Measurements from ENCODE around the gene SPOCK1.

The SPOCK1 gene

DNA sequence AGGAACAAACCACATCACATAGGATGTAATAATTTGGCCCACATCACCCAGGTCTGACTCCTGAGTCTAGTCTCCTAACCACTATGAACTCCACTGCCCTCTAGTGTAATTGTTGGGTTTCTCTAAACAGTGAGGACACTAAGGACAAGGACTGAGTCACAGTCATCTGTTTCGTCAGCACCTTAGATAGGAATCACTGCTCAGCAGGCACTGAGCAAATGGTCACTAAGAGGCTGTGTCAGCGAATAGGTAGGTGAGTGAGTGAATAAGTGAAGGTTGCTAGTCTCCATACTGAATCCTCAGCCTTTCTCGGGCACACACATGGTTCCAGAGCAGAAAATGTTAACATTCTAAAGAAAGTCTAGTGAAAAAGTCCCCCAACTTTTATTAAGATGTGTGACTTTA, 278.6 kb downstream of the SPOCK1 start:
- Histone ChIP-seq H3K4me1 (peaks cover 0 to 15% (median 5%) of the 10 kb centered on the region in 4 donors), H3K36me3 (no peaks in the 10 kb centered on the region), H3K27ac (no peak overlapping the region), H3K9me3 (no peaks in the 10 kb centered on the region), H3K27me3 (no peaks in the 10 kb centered on the region), H3K4me3 (no peak overlapping the region)
- intact Hi-C loops (cut with DNase I; ENCODE audit: low total_unique reads): no loop called here
- no peak for DNase-seq
- TF ChIP-seq, protein P1, sequence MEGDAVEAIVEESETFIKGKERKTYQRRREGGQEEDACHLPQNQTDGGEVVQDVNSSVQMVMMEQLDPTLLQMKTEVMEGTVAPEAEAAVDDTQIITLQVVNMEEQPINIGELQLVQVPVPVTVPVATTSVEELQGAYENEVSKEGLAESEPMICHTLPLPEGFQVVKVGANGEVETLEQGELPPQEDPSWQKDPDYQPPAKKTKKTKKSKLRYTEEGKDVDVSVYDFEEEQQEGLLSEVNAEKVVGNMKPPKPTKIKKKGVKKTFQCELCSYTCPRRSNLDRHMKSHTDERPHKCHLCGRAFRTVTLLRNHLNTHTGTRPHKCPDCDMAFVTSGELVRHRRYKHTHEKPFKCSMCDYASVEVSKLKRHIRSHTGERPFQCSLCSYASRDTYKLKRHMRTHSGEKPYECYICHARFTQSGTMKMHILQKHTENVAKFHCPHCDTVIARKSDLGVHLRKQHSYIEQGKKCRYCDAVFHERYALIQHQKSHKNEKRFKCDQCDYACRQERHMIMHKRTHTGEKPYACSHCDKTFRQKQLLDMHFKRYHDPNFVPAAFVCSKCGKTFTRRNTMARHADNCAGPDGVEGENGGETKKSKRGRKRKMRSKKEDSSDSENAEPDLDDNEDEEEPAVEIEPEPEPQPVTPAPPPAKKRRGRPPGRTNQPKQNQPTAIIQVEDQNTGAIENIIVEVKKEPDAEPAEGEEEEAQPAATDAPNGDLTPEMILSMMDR (IDR thresholded peaks at IDR 0.05): peak; percentile 38 to 40

DNA sequence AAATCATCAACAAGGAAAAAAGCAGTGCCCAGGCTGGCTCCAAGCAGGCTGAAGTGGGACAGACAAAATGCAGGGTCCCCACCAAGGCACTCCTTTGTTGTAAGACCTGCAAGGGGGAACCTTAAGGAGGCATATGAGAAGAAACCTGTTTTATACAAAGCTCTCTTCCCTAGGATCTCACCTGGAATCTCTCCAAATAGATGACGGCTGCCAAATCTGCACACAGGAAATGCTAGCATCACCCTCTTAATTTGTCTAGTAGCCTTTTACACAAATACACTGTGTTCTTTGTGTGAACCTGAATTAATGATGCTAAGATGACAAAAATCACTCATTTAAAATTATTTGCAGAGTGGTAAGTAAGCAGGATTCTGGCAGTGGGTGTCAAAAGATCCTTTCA, 280.2 kb downstream of the SPOCK1 start:
- no peaks in the 10 kb centered on the region for H3K27me3 ChIP-seq
- DNase-seq: no peak
- TF ChIP-seq, protein P1 (IDR thresholded peaks at IDR 0.05): no peak
- no peak overlapping the region for H3K27ac ChIP-seq
- no peaks in the 10 kb centered on the region for H3K9me3 ChIP-seq
- H3K4me3 ChIP-seq: no peak overlapping the region
- intact Hi-C loops (cut with DNase I; ENCODE audit: low total_unique reads): no loop called here
- H3K36me3 ChIP-seq: no peaks in the 10 kb centered on the region
- H3K4me1 ChIP-seq: peaks cover 0 to 15% (median 5%) of the 10 kb centered on the region in 4 donors

DNA sequence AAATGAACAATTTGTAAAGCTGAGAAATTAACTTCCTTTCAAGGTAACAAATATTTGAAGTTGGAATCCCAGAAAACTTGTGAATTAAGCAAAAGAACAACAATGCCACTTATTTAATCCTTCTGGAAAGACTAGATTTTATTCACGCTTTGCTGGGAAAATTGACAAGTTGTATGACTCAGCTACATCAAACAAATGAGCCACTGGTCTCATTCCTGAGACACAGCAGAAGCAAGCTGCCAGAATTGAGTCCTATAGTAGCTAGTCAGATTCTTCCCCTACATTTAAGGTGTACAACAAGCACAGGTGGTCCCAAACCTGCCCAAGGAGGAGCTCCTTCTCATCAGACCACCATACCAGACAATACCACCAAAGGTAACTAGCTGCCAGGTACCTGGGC, 280.7 kb downstream of the SPOCK1 start:
- intact Hi-C loops (cut with DNase I; ENCODE audit: low total_unique reads): no loop called here
- Histone ChIP-seq H3K4me1 (peaks cover 0 to 15% (median 5%) of the 10 kb centered on the region in 4 donors), H3K4me3 (no peak overlapping the region), H3K36me3 (no peaks in the 10 kb centered on the region), H3K27ac (no peak overlapping the region), H3K9me3 (no peaks in the 10 kb centered on the region), H3K27me3 (no peaks in the 10 kb centered on the region)
- DNase-seq: no peak
- TF ChIP-seq, protein P1 (IDR thresholded peaks at IDR 0.05): no peak

DNA sequence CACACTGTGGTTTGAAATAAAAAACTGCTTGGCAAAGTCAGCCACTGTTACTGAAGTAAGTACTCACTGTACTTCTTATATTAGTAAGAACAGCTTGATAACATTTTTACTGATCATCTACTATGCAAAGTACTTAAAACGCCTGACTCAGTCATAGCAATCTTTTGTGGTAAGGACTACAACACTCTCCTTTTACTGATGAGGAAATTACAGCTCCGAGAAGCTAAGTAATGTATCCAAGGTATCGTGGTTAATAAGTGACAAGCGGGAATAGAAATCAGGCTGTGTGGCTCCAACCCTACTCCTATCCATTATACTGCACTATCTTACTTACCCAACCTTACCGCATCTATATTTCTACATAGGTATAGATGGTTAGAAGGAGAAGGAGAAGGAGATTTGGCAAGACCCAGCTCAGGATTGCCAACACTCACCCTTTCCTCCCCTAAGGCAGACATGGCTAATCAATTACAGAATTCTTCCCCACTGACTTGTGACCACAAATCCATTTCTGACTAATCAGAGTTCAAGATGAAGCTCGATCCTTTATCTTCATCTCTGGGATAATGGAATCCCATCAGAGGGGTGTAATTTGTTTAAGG, 281.4 kb downstream of the SPOCK1 start:
- DNase-seq: no peak
- no peaks in the 10 kb centered on the region for H3K9me3 ChIP-seq
- no peaks in the 10 kb centered on the region for H3K27me3 ChIP-seq
- H3K36me3 ChIP-seq: no peaks in the 10 kb centered on the region
- peaks cover 0 to 15% (median 5%) of the 10 kb centered on the region in 4 donors for H3K4me1 ChIP-seq
- TF ChIP-seq, protein P1 (IDR thresholded peaks at IDR 0.05): no peak
- intact Hi-C loops (cut with DNase I; ENCODE audit: low total_unique reads): no loop called here
- H3K27ac ChIP-seq: no peak overlapping the region
- no peak overlapping the region for H3K4me3 ChIP-seq

DNA sequence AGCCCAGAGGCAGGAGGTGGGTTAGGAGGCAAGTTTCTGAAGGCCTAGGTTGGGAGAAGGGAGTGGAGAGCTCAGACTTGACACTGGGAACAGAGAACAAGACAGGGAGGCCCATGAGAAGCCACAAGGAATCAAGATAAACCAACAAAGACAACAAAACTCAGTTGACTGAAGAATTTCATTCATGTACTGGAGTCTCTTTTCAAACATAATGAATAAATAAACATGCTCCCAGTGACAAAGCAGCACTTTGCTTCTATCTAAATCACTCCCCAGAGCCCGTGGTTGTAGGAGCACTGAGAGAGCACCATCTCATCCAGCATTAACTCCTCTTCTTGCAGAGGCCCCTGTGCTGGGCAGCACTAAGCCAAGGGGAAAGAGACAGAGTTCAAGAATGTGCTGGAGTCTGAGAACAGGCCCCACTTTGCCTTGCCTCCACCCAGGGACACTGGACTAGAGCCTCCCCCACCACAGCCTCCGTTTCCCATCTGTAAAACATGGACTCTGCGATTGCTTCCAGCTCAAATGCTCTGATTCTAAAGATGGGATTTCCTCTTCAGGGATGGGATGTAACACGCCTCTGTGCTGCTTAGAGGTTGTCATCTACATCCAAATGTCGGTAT, 282.0 kb downstream of the SPOCK1 start:
- Histone ChIP-seq H3K4me1 (peaks cover 0 to 15% (median 5%) of the 10 kb centered on the region in 4 donors), H3K4me3 (no peak overlapping the region), H3K36me3 (no peaks in the 10 kb centered on the region), H3K27me3 (no peaks in the 10 kb centered on the region), H3K9me3 (no peaks in the 10 kb centered on the region), H3K27ac (no peak overlapping the region)
- intact Hi-C loops (cut with DNase I; ENCODE audit: low total_unique reads): no loop called here
- DNase-seq: no peak
- TF ChIP-seq, protein P1 (IDR thresholded peaks at IDR 0.05): no peak

Data from tibial artery (tissue), 4 donors.